PC-3 (cell line): ENCODE results near the gene EHD4.

ENCODE experiments used
- EZH2 ChIP-seq: fragments of 300-600 bp; sonication (generic); IDR thresholded peaks from one replicate; pipeline ENCODE4 v1.6.1; 2017; ENCODE audit warnings: antibody characterized with exemption, mild to moderate bottlenecking, low read length; ENCODE audit not compliant: unreplicated experiment
- TF ChIP-seq, protein P1 (sequence below): fragments of 300-600 bp; sonication (generic); conservative IDR thresholded peaks from 2 replicates; pipeline ENCODE4 v1.5.1; 2017; ENCODE audit warnings: antibody characterized with exemption, low read depth, mild to moderate bottlenecking, low read length

- TF ChIP-seq, protein P1, sequence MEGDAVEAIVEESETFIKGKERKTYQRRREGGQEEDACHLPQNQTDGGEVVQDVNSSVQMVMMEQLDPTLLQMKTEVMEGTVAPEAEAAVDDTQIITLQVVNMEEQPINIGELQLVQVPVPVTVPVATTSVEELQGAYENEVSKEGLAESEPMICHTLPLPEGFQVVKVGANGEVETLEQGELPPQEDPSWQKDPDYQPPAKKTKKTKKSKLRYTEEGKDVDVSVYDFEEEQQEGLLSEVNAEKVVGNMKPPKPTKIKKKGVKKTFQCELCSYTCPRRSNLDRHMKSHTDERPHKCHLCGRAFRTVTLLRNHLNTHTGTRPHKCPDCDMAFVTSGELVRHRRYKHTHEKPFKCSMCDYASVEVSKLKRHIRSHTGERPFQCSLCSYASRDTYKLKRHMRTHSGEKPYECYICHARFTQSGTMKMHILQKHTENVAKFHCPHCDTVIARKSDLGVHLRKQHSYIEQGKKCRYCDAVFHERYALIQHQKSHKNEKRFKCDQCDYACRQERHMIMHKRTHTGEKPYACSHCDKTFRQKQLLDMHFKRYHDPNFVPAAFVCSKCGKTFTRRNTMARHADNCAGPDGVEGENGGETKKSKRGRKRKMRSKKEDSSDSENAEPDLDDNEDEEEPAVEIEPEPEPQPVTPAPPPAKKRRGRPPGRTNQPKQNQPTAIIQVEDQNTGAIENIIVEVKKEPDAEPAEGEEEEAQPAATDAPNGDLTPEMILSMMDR = no peak
- no peak for TF ChIP-seq EZH2
Measured at GRCh38 chr15:41952013-41952563, 20.3 kb downstream of the EHD4 start.
